Measurements from ENCODE around the gene TFIP11. TPM values are rescaled to one million over a fixed set of nuclear protein-coding genes. Genes with fewer than 3 reads are reported as not detected.

TFIP11 gene
- total and polyA plus RNA-seq, 2 of the 8 experiments (the other 6 are each of a cell fraction or from before 2014, with no cell fraction given) = 18.1 to 28.3 TPM

DNA sequence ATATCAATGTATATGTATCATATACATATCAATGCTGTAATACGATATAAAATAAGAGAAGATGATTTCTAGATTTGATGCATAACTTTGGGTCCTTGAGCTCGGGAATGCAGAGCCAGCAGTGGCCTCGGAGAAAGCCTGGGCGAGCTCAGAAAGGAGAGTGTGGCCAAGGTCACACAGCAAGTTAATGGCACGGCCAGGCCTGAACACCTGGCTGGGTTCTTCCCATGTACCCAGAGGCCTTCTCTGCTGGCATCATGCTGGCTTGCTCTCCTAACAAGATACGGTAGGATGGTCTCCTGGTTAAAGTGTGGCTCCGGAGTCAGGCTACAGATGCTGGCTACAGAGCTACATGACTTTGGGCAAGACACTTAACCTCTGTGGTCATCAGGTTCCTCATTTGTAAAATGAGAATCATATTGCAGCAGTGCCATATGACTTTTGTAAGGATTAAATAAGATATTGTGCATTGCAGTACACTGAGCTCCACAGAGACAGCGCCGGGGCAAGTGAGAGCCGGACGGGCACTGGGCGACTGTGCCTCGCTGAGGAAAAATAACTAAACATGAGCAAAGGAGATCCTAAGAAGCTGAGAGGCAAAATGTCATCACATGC, 47.8 kb upstream of the TFIP11 start (continued):
- no peak for TF ChIP-seq RAD21 (IDR thresholded peaks at IDR 0.05 in 1 of 2, conservative IDR thresholded peaks at IDR 0.05 in 1 of 2; ENCODE audit: low read depth in 2 of 2, low read length in 2 of 2)
- TF ChIP-seq NRF1 (IDR thresholded peaks at IDR 0.05; ENCODE audit: low read depth, low read length) = no peak
- no peak for TF ChIP-seq ZNF274 (IDR thresholded peaks at IDR 0.05; ENCODE audit: borderline replicate concordance, extremely low read depth, low read length)
